Prostate gland (tissue), 2 donors: ENCODE measurements around the gene GUCY1A2.

Experiments used
- CTCF ChIP-seq, 4 experiments: fragments of 200-600 bp in 2 of 4; fragments of 450-650 bp in 2 of 4; sonication (generic) in 2 of 4; IDR thresholded peaks; 1 replicate in 3 of 4; 2 replicates in 1 of 4; pipeline ENCODE4 v1.5.1; 2016 to 2019; ENCODE audit warnings: antibody characterized with exemption in 4 of 4, mild to moderate bottlenecking in 2 of 4, moderate library complexity in 2 of 4
- POLR2AphosphoS5 ChIP-seq: sonication (generic); formaldehyde crosslinking; IDR thresholded peaks from one replicate; pipeline ENCODE4 v1.6.1; 2017; ENCODE audit warnings: antibody characterized with exemption

GRCh38 chr11:106670069-106670468 is 348.2 kb downstream of the GUCY1A2 start:
- TF ChIP-seq CTCF (IDR thresholded peaks at IDR 0.05) (no peak), POLR2AphosphoS5 (no peak)
